DOHH2 (cell line): ENCODE data around the gene PLXNC1.

Experiments used
- CTCF ChIP-seq: fragments of 200-600 bp; sonication (generic); IDR thresholded peaks from one replicate; pipeline ENCODE4 v1.5.1; 2014; ENCODE audit warnings: antibody characterized with exemption, mild to moderate bottlenecking, low read depth, low read length; ENCODE audit not compliant: poor library complexity, severe bottlenecking
- EZH2phosphoT487 ChIP-seq: fragments of 200-600 bp; sonication (generic); IDR thresholded peaks from 2 replicates; pipeline ENCODE4 v1.6.1; 2017; ENCODE audit warnings: borderline replicate concordance, mild to moderate bottlenecking, antibody characterized with exemption, low read length, moderate library complexity, mixed read lengths

DNA sequence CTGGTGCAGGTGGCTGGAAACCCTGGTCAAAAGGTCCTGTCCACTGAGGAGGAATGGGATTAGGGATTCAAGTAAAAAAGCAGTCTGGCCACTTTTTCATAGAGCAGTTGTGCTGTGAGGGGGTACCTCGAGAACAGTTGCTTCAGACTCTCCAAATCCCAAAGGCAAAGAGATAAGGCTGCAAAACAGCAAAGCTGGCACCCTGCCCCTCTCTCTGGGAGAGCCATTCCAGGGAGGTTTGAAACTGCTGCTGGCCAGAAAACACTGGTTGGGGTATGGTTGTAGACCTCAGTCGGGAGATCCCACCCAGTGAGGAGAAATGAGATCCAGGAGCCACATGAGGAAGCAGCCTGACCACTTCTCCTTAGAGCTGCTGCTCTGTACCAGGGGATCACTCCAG is 174.0 kb downstream of the PLXNC1 start:
- TF ChIP-seq CTCF (no peak), EZH2phosphoT487 (no peak)
